Gastroesophageal sphincter (tissue), 4 donors: ENCODE measurements around the gene IFT81. TPM values are rescaled to one million over a fixed set of nuclear protein-coding genes. Genes with fewer than 3 reads are reported as not detected.

ENCODE experiments used
- ATAC-seq: fragments of 150-250 bp; one replicate; pipeline ENCODE4 v1.9.1; 2016; ENCODE audit warnings: mild to moderate bottlenecking, moderate library complexity
- H3K27ac ChIP-seq, 4 donors: fragments of 200-600 bp; sonication (generic) in 3 of 4; 1 replicate in 3 of 4; 2 replicates in 1 of 4; pipeline ENCODE4 v1.5.1; 2016 to 2019
- H3K27me3 ChIP-seq: fragments of 200-600 bp; sonication (generic); one replicate; pipeline ENCODE4 v1.5.1; 2019
- H3K36me3 ChIP-seq, 2 donors: fragments of 200-600 bp; sonication (generic); one replicate each; pipeline ENCODE4 v1.5.1; 2019; ENCODE audit warnings: control low read depth in 1 of 2
- H3K4me1 ChIP-seq, 3 donors: fragments of 200-600 bp; sonication (generic); 1 replicate in 2 of 3; 2 replicates in 1 of 3; pipeline ENCODE4 v1.5.1; 2016 to 2019; ENCODE audit warnings: control low read depth in 2 of 3
- H3K4me3 ChIP-seq, 2 donors: fragments of 200-600 bp; sonication (generic); one replicate each; pipeline ENCODE4 v1.5.1; 2019; ENCODE audit warnings: mild to moderate bottlenecking in 1 of 2, moderate library complexity in 1 of 2
- H3K9me3 ChIP-seq, 3 donors: fragments of 200-600 bp; sonication (generic); one replicate each; pipeline ENCODE4 v1.5.1; 2017 to 2019; ENCODE audit warnings: control low read depth in 2 of 3
- EP300 ChIP-seq: sonication (generic); formaldehyde crosslinking; IDR thresholded peaks from one replicate; pipeline ENCODE4 v1.6.1; 2017; ENCODE audit warnings: antibody characterized with exemption, mild to moderate bottlenecking
- POLR2A ChIP-seq, 2 donors: fragments of 450-650 bp; IDR thresholded peaks; one replicate each; pipeline ENCODE4 v1.6.1; 2017; ENCODE audit warnings: antibody characterized with exemption in 2 of 2, mild to moderate bottlenecking in 2 of 2, moderate library complexity in 1 of 2
- POLR2AphosphoS5 ChIP-seq: sonication (generic); formaldehyde crosslinking; IDR thresholded peaks from one replicate; pipeline ENCODE4 v1.6.1; 2017; ENCODE audit warnings: antibody characterized with exemption
- WGBS, 2 donors: methylation state at CpG; one replicate each; pipeline ENCODE4 v1.1.5; 2018; ENCODE audit warnings: low coverage in 1 of 2; 5-methylcytosine and 5-hydroxymethylcytosine counted together
- total RNA-seq, 4 donors: library from RNA; depleted of rRNA; stranded (reverse); fragments of >200 nt; gene quantifications; one replicate each; pipeline ENCODE4 v1.1.0, GENCODE V29; 2016
- TF ChIP-seq, protein P1 (sequence below), 4 experiments: fragments of 200-600 bp in 2 of 4; fragments of 450-650 bp in 2 of 4; sonication (generic) in 1 of 4; IDR thresholded peaks; one replicate each; pipeline ENCODE4 v1.5.1; 2017 to 2019; ENCODE audit warnings: antibody characterized with exemption in 4 of 4, mild to moderate bottlenecking in 2 of 4, moderate library complexity in 2 of 4

The IFT81 gene, protein sequence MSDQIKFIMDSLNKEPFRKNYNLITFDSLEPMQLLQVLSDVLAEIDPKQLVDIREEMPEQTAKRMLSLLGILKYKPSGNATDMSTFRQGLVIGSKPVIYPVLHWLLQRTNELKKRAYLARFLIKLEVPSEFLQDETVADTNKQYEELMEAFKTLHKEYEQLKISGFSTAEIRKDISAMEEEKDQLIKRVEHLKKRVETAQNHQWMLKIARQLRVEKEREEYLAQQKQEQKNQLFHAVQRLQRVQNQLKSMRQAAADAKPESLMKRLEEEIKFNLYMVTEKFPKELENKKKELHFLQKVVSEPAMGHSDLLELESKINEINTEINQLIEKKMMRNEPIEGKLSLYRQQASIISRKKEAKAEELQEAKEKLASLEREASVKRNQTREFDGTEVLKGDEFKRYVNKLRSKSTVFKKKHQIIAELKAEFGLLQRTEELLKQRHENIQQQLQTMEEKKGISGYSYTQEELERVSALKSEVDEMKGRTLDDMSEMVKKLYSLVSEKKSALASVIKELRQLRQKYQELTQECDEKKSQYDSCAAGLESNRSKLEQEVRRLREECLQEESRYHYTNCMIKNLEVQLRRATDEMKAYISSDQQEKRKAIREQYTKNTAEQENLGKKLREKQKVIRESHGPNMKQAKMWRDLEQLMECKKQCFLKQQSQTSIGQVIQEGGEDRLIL
- total RNA-seq, result 10 to 100 TPM; 16.0 to 40.0 (median 20.7) TPM

- Histone ChIP-seq H3K4me1 (peaks cover 0 to 50% (median 6%) of the 10 kb centered on the region in 3 donors), H3K27me3 (no peaks in the 10 kb centered on the region), H3K27ac (peak within 1 kb of the TSS; percentile 72 to 97 (median 94)), H3K36me3 (peaks cover 0 to 13% of the 10 kb centered on the region in 2 donors), H3K9me3 (no peaks in the 10 kb centered on the region), H3K4me3 (peak within 1 kb of the TSS; percentile 81 to 93)
- peak; percentile 98 for ATAC-seq
- TF ChIP-seq POLR2A (IDR thresholded peaks at IDR 0.05) (peak in 1 of 2 donors; percentile 56), EP300 (no peak), POLR2AphosphoS5 (peak; percentile 56)
- TF ChIP-seq, protein P1, sequence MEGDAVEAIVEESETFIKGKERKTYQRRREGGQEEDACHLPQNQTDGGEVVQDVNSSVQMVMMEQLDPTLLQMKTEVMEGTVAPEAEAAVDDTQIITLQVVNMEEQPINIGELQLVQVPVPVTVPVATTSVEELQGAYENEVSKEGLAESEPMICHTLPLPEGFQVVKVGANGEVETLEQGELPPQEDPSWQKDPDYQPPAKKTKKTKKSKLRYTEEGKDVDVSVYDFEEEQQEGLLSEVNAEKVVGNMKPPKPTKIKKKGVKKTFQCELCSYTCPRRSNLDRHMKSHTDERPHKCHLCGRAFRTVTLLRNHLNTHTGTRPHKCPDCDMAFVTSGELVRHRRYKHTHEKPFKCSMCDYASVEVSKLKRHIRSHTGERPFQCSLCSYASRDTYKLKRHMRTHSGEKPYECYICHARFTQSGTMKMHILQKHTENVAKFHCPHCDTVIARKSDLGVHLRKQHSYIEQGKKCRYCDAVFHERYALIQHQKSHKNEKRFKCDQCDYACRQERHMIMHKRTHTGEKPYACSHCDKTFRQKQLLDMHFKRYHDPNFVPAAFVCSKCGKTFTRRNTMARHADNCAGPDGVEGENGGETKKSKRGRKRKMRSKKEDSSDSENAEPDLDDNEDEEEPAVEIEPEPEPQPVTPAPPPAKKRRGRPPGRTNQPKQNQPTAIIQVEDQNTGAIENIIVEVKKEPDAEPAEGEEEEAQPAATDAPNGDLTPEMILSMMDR (IDR thresholded peaks at IDR 0.05), result peak in 1 of 4 experiments; percentile 21
- 0% methylated on average over 1 of the region's 61 CpGs; no CpG with 5 or more reads in 1 of the 2 donors for WGBS, 2 donors
These were observed at the start of gene IFT81 for GRCh38 chr12:110124269-110124995. TSS of gene IFT81 (plus strand) at chr12:110124357. CDS start at chr12:110127381, 3,024 bp downstream.

DNA sequence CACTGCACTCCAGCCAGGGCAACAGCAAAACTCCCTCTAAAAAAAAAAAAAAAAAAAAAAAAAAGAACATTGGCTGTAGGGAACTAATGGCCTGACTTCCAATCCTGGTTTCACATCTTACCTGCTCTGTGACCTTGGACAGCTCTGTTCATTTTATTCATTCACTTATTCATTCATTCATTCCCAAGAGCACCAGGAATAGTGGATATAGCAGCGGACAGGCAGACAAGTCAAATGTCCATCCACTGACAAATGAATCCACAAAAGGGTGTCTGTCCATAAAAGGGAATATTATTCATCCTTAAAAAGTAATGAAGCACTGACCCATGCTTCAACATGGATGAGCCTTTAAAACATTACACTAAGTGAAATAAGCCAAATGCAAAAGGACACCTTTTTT lies 48.3 kb upstream of the IFT81 start:
- WGBS, 2 donors, result 92 to 100% methylated on average over 1 of the region's 1 CpG
- Histone ChIP-seq H3K9me3 (no peaks in the 10 kb centered on the region), H3K4me1 (peaks cover 0 to 31% (median 4%) of the 10 kb centered on the region in 3 donors), H3K27ac (no peak overlapping the region), H3K27me3 (no peaks in the 10 kb centered on the region), H3K36me3 (no peaks in the 10 kb centered on the region), H3K4me3 (no peak overlapping the region)
- no peak for ATAC-seq
- no peak for TF ChIP-seq EP300
- no peak for TF ChIP-seq POLR2AphosphoS5
- TF ChIP-seq, protein P1 (IDR thresholded peaks at IDR 0.05), result no peak
- TF ChIP-seq POLR2A (IDR thresholded peaks at IDR 0.05), result no peak

GRCh38 chr12:110077800-110078199 lies 46.4 kb upstream of the IFT81 start:
- Histone ChIP-seq H3K27ac (no peak overlapping the region), H3K27me3 (no peaks in the 10 kb centered on the region), H3K9me3 (no peaks in the 10 kb centered on the region), H3K36me3 (no peaks in the 10 kb centered on the region), H3K4me1 (peaks cover 0 to 28% (median 4%) of the 10 kb centered on the region in 3 donors), H3K4me3 (no peak overlapping the region)
- no peak for ATAC-seq
- WGBS, 2 donors, result 77 to 79% methylated on average over 3 to 4 of the region's 4 CpGs
- TF ChIP-seq EP300 (no peak), POLR2A (IDR thresholded peaks at IDR 0.05) (no peak), POLR2AphosphoS5 (no peak)
- TF ChIP-seq, protein P1 (IDR thresholded peaks at IDR 0.05), result no peak

GRCh38 chr12:110079477-110080400 lies 44.4 kb upstream of the IFT81 start:
- peak; percentile 46 for ATAC-seq
- Histone ChIP-seq H3K36me3 (no peaks in the 10 kb centered on the region), H3K4me1 (peaks cover 0 to 16% (median 0%) of the 10 kb centered on the region in 3 donors), H3K27ac (peak overlapping the region in 2 of 4 donors; percentile 30 to 41), H3K4me3 (no peak overlapping the region), H3K27me3 (no peaks in the 10 kb centered on the region), H3K9me3 (no peaks in the 10 kb centered on the region)
- WGBS, 2 donors, result 79 to 86% methylated on average over 5 to 15 of the region's 24 CpGs
- TF ChIP-seq, protein P1 (IDR thresholded peaks at IDR 0.05), result no peak
- TF ChIP-seq POLR2A (IDR thresholded peaks at IDR 0.05), result no peak
- TF ChIP-seq POLR2AphosphoS5, result no peak
- TF ChIP-seq EP300, result no peak
